Activated CD8-positive, alpha-beta memory T cell treated with anti-CD3 and anti-CD28 coated beads, Interleukin-2, amount 50 U/mL, for 48 hours (primary cell): ENCODE data around the gene KIAA0232.

ENCODE experiments used
- DNase-seq: peaks from one replicate; pipeline ENCODE4 v3.0.0-alpha.2; 2020

Gene KIAA0232

DNA sequence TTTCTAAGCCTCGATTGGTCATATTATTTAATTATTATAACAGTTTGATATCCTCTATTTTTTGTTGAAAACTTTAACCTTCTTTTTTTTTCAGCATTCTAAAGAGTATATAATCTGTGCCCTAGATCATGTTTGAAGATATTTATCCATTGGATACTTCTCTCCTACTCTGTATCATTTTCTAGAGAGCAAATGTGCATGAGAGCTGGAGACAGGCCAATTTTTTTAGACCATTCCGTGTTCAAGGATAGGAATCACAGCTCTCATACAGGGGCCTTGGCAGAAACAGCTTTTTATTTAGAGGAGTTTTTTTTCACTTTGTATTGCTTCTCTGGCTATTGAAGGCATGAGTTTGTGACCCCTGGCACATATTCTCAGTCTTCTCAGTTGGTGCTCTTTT is 69.4 kb downstream of the KIAA0232 start:
- DNase-seq, result no peak

DNA sequence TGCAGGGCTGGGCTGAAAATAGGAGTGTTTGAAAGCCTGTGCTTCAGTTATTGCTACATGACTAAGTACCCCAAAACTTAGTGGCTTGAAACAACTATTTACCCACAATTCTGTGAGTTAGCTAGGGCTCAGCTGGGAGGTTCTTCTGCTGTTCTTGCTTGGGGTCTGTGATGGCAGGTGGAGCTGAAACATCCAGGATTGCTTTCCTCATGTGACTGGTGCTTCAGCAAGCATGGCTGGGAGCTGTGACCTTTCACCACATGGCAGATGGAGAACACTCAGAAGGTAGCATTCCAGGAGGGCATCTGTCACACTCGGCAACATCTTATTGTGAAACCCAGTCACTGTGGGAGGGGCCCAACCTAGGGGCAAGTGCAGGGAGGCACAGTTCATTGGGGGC is 70.1 kb downstream of the KIAA0232 start:
- no peak for DNase-seq

DNA sequence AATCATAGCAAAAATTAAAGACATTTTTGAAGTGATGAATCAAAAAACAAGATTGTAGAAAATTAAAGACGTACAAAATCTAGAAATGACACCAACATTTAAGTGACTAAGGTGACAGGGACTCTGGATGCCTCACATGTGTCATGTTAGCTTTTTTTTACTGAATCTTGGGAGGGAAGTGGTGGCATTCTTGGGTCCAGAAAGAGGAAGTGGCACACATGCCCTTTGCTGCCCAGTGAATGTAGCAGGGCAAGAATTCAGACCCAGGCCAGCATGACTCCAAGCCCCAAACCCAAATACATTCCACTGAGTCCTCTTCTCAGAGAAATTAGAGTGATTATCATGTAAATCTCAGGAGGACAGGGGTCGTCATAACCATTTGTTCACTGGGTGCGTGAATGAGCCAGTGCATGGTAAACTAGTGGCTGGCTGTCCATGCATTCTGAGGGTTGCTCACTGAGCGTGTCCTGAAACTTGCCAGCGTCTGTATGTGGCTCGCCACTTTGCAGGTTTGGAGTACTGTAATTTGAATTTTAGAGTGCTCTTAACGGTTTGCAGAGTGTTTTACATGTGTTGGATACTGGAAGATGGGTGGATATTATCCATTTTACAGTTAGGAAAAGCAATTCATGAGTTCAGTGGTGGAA is 71.7 kb downstream of the KIAA0232 start:
- DNase-seq, result no peak

DNA sequence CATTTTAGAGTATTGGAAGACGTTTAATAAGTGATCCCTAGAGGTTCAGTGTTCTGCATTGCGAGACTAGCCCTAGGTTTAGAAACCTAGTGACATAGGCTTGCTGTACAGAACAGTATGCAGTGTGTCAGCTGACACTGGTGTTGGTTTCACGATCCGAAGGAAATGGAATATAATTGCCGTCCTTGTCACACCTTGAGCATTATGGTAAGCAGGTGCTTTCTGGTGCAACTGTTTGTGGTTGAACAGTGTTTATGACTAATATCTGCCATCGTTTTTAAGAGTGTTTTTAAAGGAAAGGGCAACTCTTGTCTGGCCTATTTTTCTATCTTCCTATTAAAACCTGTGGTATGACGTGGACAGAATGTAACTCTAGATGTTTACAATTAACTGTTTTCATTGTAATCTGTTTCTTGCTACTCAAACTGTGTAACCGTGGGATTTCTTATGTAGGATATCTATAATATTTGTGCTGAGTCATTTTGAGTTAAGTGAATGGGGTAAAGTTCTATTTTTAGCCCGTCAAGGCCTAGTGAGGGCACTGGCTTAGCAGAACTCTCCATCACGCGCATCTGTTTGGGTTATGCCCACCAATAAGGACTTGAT is 73.3 kb downstream of the KIAA0232 start:
- DNase-seq, result no peak

GRCh38 chr4:6856391-6856790 is 73.9 kb downstream of the KIAA0232 start:
- no peak for DNase-seq

DNA sequence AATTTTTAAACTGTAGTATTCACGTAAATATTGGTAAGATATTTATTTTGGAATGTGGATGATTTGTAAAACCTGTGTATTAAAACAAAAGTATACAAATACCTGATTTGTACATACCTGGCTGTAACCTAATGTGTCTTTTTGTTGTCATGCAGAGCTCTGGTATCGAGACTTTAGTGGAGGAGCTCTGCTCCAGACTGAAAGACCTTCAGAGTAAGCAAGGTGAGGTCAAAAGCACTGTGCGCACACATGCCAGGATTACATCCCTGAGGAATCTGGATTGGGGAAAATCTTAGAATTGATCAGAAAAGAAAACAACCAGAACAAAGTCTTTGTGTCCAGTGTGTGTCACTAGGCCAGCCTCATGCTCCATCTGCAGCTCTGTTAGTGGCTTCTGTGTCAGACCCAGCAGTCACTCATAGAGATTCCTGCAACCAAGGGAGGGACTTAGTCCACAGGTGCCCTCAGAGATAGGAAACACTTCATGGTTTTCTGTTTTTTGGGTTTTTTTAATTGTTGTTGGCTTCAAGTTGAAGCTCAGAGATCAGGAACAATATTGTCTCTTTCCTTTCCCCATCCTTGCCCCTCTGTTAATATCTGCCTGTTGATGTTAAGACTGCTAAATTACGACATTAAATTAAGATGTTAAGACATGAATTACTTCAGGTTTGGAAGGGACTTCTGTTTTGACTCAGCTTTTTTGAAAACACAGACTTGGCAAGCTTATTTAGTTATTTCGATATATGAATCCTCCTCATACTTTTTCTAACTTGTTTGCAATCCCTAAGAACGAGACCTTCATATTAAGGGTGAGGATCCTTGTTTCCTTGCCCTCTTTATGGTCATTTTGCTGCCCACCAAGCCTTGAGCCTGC is 74.7 kb downstream of the KIAA0232 start:
- DNase-seq, result no peak

- DNase-seq, result no peak
Observed at GRCh38 chr4:6858997-6859396, 76.5 kb downstream of the KIAA0232 start.

DNA sequence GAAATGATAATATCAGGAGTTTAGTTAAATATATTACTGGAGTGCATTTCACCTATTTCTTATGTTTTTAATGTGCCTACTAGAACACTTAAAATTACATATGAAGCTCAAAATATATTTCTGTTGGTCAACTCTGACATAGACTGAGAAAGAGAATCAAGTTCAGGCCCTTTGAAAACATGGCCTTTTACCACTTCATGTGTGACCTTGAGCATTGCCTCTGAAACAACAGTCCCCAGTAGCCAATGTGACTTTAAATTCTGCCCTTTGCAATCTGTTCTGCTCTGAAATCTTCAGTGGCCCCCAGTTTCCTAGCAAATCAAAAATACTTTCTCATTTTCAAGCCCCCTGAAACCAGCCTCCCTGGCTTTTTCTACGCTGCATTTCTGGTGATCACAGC is 77.0 kb downstream of the KIAA0232 start:
- no peak for DNase-seq

DNA sequence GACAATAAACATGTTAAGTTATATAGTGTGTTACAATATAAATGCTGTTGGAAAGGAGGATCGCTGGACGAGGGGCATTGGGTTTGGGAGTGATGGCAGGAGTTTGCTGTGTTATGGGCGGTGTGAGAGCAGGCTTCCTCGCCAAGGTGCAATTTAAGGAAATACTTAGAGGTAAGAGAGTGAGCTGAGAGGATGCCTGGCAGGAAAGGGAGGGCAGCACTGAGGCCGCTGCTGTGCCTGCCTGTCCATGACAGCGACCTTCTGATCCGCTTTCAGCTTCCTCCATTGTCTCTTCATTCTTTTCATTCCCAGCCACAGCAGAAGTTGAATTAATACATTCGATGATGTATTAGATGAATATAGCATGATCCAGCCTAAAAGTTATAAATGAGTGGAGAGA is 85.9 kb downstream of the KIAA0232 start:
- DNase-seq, result no peak

GRCh38 chr4:6869944-6870343 is 87.4 kb downstream of the KIAA0232 start:
- no peak for DNase-seq

- no peak for DNase-seq
Observed at GRCh38 chr4:6873291-6873690, 90.8 kb downstream of the KIAA0232 start.

DNA sequence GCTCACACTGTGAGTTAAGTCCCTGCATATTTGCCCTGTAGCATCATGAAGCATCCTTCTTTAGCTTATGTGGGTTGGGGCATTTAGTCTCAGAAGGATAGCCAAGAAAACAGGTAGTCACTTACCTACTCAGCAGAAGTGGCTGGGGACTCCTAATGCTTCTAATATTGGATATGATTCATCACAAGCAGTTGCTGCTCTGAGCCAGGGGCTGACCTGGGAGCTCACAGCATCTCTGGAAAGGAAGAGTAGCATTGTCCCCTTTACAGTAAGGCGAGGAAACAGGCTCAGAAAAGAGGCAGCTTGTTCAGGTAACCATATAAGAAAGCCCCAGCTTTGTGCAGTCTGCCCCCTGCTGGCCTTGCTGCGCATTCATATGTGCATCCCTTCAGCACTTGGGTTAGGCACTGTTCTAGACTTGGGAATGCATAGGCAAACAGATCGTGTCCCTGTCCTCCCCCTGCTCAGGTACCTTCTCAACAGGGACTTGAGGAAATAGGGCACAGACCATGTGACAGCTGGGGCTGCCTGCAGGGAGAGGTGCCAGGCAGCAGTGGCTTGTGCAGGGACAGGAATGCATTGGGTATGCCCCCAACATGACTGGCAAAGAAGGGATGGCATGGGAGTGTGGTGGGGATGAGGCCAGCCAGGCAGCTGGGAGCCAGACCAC is 91.4 kb downstream of the KIAA0232 start:
- peak; percentile 88 for DNase-seq

GRCh38 chr4:6874981-6875380 is 92.5 kb downstream of the KIAA0232 start:
- no peak for DNase-seq

- no peak for DNase-seq
Observed at GRCh38 chr4:6875431-6875831, 92.9 kb downstream of the KIAA0232 start.

- DNase-seq, result no peak
Observed at GRCh38 chr4:6876440-6876839, 93.9 kb downstream of the KIAA0232 start.

GRCh38 chr4:6877067-6877466 is 94.5 kb downstream of the KIAA0232 start:
- DNase-seq, result no peak

GRCh38 chr4:6878451-6879059 is 96.0 kb downstream of the KIAA0232 start:
- DNase-seq, result no peak

DNA sequence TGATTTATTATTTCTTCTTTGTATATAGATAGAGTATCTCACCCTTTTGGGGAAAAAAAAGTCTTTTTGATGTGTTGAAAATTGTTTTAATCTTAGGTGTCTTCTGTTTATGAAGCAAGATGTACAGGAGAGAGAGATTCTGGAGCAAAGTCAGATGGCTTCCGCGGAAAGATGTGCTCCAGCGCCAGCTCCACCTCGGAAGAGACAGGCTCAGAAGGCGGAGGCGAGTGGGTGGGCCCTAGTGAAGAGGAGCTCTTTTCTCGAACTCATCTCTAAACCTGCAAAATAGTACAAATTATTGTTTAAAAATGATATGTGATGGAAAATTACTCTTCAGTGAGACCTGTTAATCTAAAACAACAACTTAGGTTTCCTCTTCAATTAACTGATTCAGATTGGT is 98.2 kb downstream of the KIAA0232 start:
- DNase-seq, result no peak

DNA sequence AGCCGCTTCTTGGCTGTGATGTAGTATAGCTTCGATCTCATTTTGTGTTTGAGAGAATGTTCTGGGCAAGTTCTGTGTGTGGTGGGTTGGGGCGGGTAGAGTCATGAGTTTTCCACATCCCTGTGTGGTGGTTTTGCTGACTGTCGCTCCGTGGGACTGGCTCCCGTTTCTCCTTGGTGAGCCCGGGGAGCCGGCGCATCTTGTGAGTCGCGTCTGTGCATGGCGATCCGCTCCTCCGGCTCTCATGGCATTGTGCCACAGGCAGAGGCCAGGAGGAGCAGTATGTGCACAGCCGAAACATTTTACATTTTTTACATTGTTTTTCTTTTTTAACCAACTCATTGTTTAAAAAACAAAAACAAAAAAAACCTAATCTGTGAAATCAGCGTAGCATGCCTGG is 99.4 kb downstream of the KIAA0232 start:
- peak; percentile 34 for DNase-seq

DNA sequence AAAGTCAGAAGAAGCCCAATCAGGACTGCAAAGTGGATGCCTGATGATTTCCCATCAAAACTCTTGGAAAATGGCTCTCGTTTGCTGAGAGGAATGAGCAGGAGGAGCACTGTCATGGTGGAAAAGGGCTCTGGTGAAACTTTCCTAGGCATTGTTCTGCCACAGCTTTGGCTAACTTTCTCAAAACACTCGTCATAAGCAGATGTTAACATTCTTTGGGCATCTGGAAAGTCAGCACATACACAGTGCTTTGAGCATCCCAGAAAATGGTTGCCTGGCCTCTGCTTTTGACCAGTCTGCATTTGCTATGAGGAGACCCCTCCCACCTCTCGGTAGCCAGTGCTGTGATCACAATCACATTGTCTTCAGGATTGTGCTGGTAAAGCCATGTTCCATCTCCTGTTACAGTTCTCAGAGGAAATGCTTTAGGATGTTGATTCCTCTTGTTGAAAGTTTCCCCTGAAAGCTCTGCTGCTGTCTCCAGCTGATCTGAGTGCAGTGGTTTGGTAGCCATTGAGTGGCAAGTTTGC is 101.9 kb downstream of the KIAA0232 start:
- DNase-seq, result peak; percentile 25

GRCh38 chr4:6885953-6886557 is 103.5 kb downstream of the KIAA0232 start:
- DNase-seq, result peak; percentile 47

DNA sequence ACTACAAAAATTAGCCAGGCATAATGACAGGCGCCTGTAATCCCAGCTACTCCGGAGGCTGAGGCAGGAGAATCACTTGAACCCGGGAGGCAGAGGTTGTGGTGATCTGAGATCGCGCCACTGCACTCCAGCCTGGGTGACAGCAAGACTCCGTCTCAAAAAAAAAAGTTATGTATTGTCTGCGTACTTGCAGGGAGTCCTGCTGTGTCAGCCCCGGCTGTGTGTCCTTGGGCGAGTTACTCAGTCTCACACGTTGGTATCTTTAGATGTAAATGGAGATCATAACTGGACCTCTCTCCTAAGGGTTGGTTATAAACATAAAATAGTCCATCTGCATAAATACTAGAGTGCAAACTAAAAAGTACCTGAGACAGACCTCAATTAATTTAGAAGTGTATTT is 104.4 kb downstream of the KIAA0232 start:
- peak; percentile 32 for DNase-seq
